ENCODE data around the gene TUFT1. TPM values are rescaled to one million over a fixed set of nuclear protein-coding genes. Genes with fewer than 3 reads are reported as not detected.

TUFT1 gene
- total and polyA plus RNA-seq, 2 experiments from 2014 or later, result 29.2 to 29.8 TPM

- H3K79me2 ChIP-seq, result no peaks in the 10 kb centered on the region
- TF ChIP-seq EZH2phosphoT487 (IDR thresholded peaks at IDR 0.05; ENCODE audit: low read depth, severe bottlenecking, unreplicated experiment) (no peak), EZH2 (IDR thresholded peaks at IDR 0.05; ENCODE audit: borderline replicate concordance) (no peak), CTCF (IDR thresholded peaks at IDR 0.05; ENCODE audit: poor library complexity) (no peak)
- H3K4me1 ChIP-seq (ENCODE audit: insufficient read depth), result peaks cover 6% of the 10 kb centered on the region
- DNase-seq (ENCODE audit: low spot score), result no peak
- no peaks in the 10 kb centered on the region for H3K36me3 ChIP-seq (replicated peaks; ENCODE audit: insufficient read depth, low read depth)
- H3K4me3 ChIP-seq, result no peak overlapping the region
- no peaks in the 10 kb centered on the region for H3K9me3 ChIP-seq (ENCODE audit: low read depth)
- H4K20me1 ChIP-seq (ENCODE audit: insufficient read depth, poor library complexity, severe bottlenecking), result no peaks in the 10 kb centered on the region
- H3K27me3 ChIP-seq, result no peaks in the 10 kb centered on the region
- H3K27ac ChIP-seq, result no peak overlapping the region
- no peak overlapping the region for H3K4me2 ChIP-seq
- no peaks in the 10 kb centered on the region for H3K9me2 ChIP-seq (replicated peaks; ENCODE audit: insufficient read depth)
- H2AFZ ChIP-seq, result no peak overlapping the region
- 86% methylated on average over 3 of the region's 3 CpGs for WGBS (ENCODE audit: low lambda C conversion rate, missing lambda C conversion rate)
These were observed 50.9 kb downstream of the TUFT1 start for GRCh38 chr1:151590961-151591360.

- TF ChIP-seq EZH2 (IDR thresholded peaks at IDR 0.05; ENCODE audit: borderline replicate concordance) (no peak), CTCF (IDR thresholded peaks at IDR 0.05; ENCODE audit: poor library complexity) (no peak), EZH2phosphoT487 (IDR thresholded peaks at IDR 0.05; ENCODE audit: low read depth, severe bottlenecking, unreplicated experiment) (no peak)
- WGBS (ENCODE audit: low lambda C conversion rate, missing lambda C conversion rate), result 22% methylated on average over 9 of the region's 9 CpGs
- Histone ChIP-seq H3K79me2 (no peaks in the 10 kb centered on the region), H3K27ac (no peak overlapping the region), H2AFZ (peak overlapping the region; percentile 49), H3K36me3 (replicated peaks; ENCODE audit: insufficient read depth, low read depth) (no peaks in the 10 kb centered on the region), H3K4me3 (no peak overlapping the region), H3K4me2 (peak overlapping the region; percentile 60), H3K9me3 (ENCODE audit: low read depth) (no peaks in the 10 kb centered on the region), H3K4me1 (ENCODE audit: insufficient read depth) (peaks cover 13% of the 10 kb centered on the region), H3K9me2 (replicated peaks; ENCODE audit: insufficient read depth) (no peaks in the 10 kb centered on the region), H4K20me1 (ENCODE audit: insufficient read depth, poor library complexity, severe bottlenecking) (no peaks in the 10 kb centered on the region), H3K27me3 (no peaks in the 10 kb centered on the region)
- no peak for DNase-seq (ENCODE audit: low spot score)
These were observed 53.6 kb downstream of the TUFT1 start for GRCh38 chr1:151593730-151594129.

GRCh38 chr1:151594143-151594625 is 54.1 kb downstream of the TUFT1 start:
- WGBS (ENCODE audit: low lambda C conversion rate, missing lambda C conversion rate), result 9% methylated on average over 12 of the region's 12 CpGs
- no peaks in the 10 kb centered on the region for H3K79me2 ChIP-seq
- H3K4me3 ChIP-seq, result no peak overlapping the region
- H3K4me2 ChIP-seq, result peak overlapping the region; percentile 60
- peaks cover 13% of the 10 kb centered on the region for H3K4me1 ChIP-seq (ENCODE audit: insufficient read depth)
- H3K27ac ChIP-seq, result no peak overlapping the region
- peak; percentile 89 for DNase-seq (ENCODE audit: low spot score)
- peak overlapping the region; percentile 49 for H2AFZ ChIP-seq
- no peaks in the 10 kb centered on the region for H3K27me3 ChIP-seq
- H4K20me1 ChIP-seq (ENCODE audit: insufficient read depth, poor library complexity, severe bottlenecking), result no peaks in the 10 kb centered on the region
- no peaks in the 10 kb centered on the region for H3K36me3 ChIP-seq (replicated peaks; ENCODE audit: insufficient read depth, low read depth)
- TF ChIP-seq EZH2phosphoT487 (IDR thresholded peaks at IDR 0.05; ENCODE audit: low read depth, severe bottlenecking, unreplicated experiment) (no peak), CTCF (IDR thresholded peaks at IDR 0.05; ENCODE audit: poor library complexity) (peak; percentile 95)
- H3K9me2 ChIP-seq (replicated peaks; ENCODE audit: insufficient read depth), result no peaks in the 10 kb centered on the region
- no peaks in the 10 kb centered on the region for H3K9me3 ChIP-seq (ENCODE audit: low read depth)
